GM19452 (cell line): ENCODE measurements around the gene TEX12.
"Not testable (repeated sequence)": the region's sequence is repeated elsewhere in the genome, so short reads cannot be mapped to it uniquely, and the experiment has no call there.

Source experiments
- ATAC-seq: cut with Tn5 transposase; IDR thresholded peaks from one replicate; pipeline ENCODE4 v1.9.1; 2021; ENCODE audit not compliant: unreplicated experiment

The TEX12 gene, protein sequence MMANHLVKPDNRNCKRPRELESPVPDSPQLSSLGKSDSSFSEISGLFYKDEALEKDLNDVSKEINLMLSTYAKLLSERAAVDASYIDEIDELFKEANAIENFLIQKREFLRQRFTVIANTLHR

GRCh38 chr11:112167145-112167544 lies at the start of gene TEX12:
TSS of gene TEX12 (plus strand) at chr11:112167372. CDS start at chr11:112169269, 1,897 bp downstream.
- ATAC-seq: no peak

DNA sequence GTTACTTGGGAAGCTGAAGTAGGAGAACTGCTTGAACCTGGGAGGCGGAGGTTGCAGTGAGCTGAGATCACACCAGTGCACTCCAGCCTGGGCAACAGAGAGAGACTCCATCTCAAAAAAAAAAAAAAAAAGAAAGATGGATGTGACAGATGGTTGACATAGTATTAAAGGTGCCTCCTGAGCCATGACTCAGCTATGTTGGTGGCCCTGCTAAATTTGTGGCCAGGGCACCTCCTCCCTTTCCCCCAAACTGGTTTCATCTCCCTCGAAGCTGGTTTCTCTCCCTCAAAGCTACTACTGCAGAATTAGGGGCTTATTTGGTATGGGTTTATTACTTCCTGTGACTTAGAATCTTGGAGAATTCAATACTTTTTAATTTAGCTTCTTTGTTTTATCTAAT lies 49.0 kb upstream of the TEX12 start:
- no peak for ATAC-seq

GRCh38 chr11:112121981-112122615 lies 45.1 kb upstream of the TEX12 start:
- ATAC-seq: no peak

DNA sequence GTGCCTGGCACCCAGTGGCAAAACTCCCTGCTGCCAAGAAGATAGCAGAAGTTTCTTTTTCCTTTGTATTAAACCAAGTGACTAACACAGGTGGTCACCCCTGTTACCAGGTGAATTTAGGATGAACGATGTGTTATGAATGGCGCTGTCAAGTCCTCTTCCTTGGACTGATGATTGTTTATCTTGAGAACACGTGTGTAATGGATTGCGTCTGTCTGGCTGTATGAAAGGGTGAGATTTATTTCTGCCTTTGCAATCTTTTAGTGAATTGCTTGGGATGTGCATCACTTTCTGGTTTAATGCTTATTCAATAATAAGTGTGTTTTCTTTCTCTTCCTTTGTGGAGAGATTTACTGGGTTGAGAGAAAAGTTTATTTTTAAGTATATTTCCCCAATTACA lies 44.0 kb upstream of the TEX12 start:
- ATAC-seq: no peak

DNA sequence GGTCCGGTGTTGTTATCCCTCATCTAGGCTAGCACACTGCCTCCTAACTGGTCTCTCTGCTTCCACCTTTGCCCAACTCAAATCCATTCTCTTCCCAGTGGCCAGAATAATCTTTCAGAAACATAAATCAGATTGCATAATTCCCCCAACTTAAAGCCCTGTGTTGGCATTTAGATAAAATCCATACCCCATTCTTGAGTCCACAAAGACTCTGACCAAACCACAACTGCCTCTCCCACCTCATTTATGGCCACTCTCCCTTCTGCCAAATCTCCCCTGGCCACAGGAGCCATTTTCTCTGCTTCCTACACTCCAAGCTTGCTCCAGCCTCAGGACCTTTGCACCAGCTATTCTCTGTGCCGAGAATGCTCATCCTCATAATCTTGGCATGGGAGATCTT lies 40.1 kb upstream of the TEX12 start:
- ATAC-seq: no peak

DNA sequence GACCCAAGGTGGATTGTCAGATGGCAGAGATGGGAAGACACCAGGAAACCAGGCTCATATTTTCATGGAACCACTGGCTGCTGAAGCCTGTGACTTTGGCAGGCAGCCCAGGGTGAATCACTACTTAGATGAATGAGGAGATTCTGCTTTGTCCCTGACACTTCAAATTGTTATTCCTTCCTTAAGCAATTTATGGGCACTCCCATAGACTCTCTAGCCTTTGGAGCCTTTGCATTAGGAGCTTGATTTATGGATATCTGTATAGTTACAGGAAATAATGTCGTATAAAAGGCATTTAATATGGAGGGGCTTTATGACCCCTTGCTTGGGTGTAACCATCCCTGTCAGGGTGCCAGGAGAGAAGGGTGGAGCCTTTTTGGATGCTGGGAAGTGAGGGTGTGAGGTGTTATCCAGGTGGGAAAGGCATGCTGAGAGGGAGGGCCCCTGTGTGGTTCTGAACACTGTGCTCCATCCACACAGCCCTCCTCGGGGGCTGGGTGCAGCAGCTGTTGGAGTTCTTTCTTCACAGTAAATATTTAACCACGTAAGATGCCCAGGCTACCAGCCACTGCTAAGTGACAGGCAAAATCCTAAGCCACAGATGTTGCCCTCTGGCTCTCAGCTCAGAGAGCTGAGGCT lies 38.6 kb upstream of the TEX12 start:
- no peak for ATAC-seq

GRCh38 chr11:112129656-112130055 lies 37.5 kb upstream of the TEX12 start:
- ATAC-seq: no peak

GRCh38 chr11:112132737-112133136 lies 34.4 kb upstream of the TEX12 start:
- ATAC-seq: no peak

GRCh38 chr11:112134473-112134872 lies 32.7 kb upstream of the TEX12 start:
- no peak for ATAC-seq

DNA sequence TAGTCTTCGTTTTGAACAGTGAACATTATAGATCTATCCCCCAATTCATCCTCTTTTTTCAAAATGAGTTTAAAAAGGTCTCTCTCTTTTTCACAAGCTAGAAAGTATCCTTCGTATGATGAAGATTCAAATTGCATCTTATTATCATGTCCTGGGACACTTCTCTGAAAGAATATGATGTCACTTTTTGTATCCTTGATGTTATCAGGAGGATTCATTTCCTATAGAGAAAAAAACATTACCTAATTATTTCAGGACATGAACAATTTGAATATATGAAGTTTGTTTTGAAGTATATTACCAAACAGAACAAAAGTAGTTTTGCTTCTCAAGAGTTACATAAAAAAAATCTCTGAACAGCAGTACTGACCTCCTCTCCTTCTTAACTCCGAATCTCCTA lies 23.6 kb upstream of the TEX12 start:
- no peak for ATAC-seq

- no peak for ATAC-seq
Measured at GRCh38 chr11:112150517-112150916, 16.7 kb upstream of the TEX12 start.

GRCh38 chr11:112156153-112156955 lies 10.8 kb upstream of the TEX12 start:
- ATAC-seq: no peak

GRCh38 chr11:112156956-112157766 lies 10.0 kb upstream of the TEX12 start:
- ATAC-seq: no peak

GRCh38 chr11:112159098-112160065 lies 7.8 kb upstream of the TEX12 start:
- no peak for ATAC-seq

DNA sequence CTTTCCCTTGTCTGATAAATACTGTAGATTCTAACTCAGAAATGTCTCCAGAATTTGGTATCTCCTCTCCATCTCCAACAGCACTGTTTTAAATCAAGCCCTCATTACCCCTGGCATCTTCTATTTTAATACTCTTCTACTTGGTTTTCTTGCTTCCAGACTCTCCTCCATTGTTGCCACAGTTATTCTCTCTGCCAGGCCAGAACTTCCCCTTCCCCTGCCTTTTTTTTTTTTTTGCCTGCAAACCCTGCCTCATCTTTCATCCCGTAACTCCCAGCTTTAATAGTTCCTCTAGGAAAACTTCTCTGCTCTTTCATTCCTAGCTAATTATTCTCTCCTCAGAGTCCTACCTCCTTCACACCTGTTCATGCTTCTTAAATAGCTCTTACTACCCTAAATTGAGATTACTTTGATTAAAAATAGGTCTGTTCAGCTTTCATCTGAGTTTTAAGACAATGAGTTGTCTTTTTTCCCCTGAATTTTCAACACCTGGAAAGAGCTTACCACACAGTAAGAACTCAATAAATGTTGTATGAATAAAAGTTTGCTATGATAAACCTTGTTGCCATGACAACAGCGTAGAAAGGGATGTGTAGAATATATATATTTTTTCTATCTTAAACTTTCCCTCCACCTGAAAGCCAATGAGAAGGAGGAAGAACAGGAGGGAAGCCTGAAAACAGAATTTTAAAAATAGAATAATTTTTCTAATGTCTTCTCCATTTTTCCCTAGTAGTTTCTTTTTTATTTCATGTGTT lies 6.9 kb upstream of the TEX12 start:
- ATAC-seq: no peak

- ATAC-seq: no peak
Measured at GRCh38 chr11:112161012-112161411, 6.2 kb upstream of the TEX12 start.

GRCh38 chr11:112162200-112162599 lies 5.0 kb upstream of the TEX12 start:
- ATAC-seq: not testable (repeated sequence)

DNA sequence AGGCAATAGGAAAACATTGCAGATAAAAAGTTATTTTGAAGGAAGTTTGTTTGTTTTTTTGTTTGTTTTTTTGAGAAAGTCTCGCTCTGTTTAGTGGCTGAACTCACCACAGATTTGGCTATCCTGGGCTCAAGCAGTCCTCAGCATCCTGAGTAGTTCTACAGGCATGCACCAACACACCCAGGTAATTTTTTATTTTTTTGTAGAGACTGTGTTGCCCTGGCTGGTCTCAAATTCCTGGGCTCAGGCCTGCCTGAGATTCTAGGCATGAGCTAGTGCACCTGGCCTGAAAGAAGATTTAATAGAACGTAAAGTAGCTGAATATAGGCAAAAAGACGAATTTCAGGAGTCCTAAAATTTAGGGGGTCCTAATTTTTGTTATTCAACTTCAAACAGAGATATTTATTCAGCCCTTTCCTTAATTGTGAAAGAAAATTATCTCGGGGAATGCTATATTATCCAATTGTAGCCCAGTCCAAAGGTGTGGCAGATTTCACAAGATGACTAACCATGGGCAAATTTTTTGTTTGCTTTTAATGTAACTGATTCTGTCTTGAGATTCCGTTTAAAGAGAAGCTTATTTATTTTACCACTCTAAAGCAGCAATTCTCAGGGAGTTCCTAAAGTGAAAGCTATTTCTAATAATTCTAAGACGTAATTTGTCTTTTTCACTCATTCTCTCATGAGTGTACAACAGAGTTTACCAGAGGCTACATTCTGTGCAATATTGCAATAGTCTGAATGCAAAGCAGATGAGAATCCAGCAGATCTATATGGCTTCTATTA lies 4.2 kb upstream of the TEX12 start:
- ATAC-seq: no peak
